NCI-H146 (cell line): Measurements from ENCODE around the gene RFX7.

Experiments
- DNase-seq: peaks from one replicate; lab custom pipeline; 2025; lab: John Stamatoyannopoulos, UW

Gene RFX7

DNA sequence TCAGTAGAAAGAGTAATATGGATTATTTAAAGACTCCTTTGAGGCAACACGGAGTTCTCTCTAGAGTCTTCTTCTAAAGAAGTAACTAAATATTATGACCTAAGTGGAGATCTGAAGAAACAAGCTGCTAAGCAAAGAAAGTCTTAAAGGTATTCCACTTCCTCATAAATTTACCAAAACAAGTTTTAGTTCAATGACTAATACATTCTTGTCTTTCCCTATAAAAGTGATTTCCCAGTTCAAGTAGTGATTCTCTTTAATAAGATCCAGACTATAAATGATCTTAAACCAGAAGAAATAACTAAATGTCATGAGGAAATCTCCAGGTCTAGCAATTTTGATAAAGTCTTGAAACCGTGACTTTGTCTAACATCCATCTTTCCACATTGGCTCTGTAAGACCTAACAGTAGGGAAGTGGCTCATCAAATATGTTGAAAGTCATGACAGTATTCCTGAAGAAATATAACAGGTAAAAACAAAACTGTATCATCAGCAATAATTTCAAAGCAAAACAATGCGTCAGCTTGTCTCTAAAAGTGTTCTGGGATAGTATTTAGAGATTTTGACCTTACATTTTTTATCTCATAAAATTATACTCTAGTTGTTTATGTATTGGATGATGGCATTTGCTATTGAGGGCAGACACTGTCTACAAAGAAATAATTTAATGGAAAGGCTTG lies 198.5 kb downstream of the RFX7 start:
- DNase-seq: no peak

DNA sequence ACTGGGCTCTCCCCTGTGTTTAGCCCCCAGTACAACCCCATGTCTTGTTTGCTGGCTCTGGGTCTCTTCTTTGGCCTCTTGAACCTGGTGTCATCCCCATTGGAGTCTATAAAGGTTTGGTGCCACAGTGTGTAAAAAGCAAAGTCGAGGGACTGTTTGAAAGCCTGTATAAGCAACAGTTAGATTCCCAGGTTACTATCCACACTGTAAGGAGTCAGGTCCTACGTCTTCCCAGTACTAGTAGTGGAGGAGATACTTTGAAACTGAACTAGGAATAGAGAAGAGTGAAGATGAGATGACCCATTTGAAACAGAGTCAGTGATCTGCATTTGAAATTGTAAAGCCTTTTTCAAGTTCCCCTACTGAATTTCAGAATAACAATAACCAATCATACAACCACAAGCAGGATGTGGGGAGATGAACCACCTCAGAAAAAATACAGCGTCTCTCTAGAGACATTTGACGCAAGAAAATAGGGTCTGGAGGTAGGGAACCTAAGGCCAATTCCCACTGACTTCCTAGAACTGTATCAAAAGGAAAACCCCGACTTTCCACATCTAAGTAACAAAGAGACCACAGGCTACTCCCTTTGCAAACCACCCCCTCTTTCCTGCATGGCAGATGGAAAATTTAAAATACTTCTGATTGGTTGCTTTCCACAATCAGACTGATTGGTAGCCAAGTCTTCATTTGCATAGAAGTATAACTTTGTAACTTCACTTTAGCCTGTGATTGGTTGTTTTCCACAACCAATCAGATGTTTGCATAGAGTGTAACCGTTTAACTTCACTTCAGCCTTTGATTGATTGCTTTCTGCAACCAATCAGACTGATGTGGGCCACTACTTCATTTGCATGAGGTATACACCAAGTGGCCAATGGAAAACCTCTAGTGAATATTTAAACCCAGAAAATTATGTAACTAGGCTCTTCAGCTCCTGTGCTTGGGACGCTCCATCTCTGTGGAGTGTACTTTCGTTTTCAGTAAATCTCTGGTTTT lies 200.4 kb downstream of the RFX7 start:
- DNase-seq: no peak

DNA sequence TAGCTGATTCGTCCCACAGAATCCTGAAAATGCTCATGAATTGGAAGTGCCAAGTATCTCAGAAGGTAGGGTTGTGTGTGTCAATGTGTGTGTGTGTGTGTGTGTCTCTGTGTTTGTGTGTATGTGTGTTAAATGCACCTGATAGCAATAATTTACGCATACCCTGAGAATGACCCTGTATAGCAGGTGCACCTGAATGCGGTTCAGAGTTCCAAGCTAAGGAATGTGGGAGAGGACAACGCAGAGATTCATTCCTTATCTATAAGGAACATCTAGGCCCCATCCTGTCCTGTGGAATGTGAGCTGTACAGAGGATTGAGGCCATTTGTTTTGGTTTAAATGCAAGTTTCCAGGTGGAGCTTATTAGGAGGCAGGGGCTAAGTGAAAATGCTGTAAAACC lies 201.2 kb downstream of the RFX7 start:
- no peak for DNase-seq

DNA sequence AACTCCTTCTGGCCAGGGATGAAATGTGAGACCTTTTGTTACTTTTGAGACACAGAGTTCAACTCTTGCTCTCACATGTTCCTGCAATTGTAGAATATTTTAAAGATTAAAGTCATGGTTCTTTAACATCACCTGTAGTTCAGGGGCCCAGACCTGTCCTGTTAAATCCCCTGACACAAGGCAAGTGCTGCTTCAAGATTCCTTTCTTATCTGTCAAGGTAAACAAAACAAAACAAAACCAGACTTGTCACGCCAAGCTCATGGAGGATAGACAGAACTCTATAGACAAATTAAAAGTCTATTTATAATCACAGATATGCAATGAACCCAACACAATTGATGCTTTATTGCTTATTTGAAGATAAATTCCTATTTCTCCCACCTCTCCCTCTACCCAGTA lies 201.6 kb downstream of the RFX7 start:
- no peak for DNase-seq

DNA sequence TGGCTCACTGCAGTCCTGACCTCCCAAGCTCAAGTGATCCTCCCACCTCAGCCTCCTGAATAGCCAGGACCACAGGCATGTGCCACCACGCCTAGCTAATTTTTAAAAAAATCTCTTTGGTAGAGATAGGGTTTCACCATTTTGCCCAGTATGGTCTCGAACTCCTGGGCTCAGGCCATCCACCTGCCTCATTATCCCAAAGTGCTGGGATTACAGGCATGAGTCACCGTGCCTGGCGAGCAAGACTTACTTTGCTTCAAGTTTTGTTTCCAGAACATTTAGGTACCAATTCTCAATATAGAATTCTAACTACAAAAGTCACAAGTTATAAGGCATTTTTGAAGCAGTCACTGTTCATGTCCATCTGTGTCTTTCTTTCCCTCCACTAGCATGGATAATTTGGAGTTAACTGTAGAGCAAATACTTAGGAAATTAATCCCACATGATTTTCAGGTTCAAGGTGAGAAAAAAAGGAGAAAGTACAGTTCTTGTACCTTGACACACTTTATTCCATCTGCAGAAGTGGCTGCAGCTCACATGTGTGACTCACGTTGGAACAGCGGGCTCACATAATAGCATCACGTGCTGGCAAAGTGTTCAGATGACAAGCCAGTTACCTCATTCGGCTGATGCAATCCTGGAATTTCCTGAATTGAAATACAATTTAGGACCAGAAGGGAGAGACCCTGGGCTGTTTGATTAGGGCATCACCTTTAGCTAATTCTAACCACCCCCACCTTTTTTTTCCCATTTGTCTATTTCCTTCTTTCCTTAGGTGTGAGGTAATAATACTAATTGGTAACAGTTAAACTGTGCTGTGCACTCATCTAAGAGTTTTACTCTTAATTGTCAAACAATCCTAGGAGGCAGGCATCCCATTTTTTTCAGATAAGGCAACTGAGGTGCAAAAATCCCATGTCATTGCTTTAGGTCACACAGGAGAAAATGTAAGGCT lies 203.3 kb downstream of the RFX7 start:
- DNase-seq: peak; percentile 37

DNA sequence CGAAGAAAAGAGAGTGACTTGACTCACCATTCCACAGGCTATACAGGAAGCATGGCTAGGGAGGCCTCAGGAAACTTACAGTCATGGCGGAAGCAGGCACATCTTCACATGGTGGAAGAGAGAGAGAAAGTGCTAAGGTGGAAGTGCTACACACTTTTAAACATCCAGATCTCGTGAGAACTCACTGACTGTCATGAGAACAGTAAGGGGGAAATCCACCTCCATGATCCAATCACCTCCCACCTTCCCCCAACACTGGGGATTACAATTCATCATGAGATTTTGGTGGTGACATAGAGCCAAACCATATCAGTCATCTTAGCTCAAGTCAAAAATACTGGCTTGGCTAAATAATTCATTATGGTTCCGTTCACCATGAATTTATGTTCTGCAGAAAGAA lies 205.0 kb downstream of the RFX7 start:
- DNase-seq: no peak

DNA sequence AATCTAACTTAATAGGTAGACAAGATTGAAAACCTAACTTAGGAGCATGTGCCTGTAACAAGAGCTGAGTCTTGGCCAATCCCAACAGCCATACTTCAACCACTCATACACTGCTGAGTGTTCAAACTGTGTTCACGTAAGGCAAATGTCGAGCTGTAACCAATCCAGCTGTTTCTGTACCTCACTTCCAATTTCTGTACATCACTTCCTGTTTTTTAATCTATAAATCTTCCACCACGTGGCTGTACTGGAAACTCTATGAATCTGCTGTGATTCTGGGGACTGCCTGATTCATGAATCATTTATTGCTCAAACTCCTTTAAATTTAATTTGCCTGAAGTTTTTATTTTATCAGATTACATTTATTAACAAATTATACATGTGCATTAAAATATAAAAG lies 205.7 kb downstream of the RFX7 start:
- no peak for DNase-seq
